RWPE2 (cell line): ENCODE data around the gene GRIP1.

Source experiments
- ATAC-seq: fragments of 200-7000 bp; cut with Tn5 transposase; 3 replicates; pipeline ENCODE4 v1.9.1; 2021; ENCODE audit warnings: low read depth
- DNase-seq: peaks from one replicate; pipeline ENCODE4 v3.0.0-alpha.2; 2020; ENCODE audit warnings: low spot score
- H3K27ac ChIP-seq: fragments of 450-650 bp; 2 replicates; pipeline ENCODE4 v1.5.1; 2017; ENCODE audit warnings: mild to moderate bottlenecking; ENCODE audit not compliant: poor library complexity, severe bottlenecking
- H3K27me3 ChIP-seq: fragments of 250-450 bp; sonication (Bioruptor Pico); 2 replicates; pipeline ENCODE4 v1.5.1; 2021; ENCODE audit warnings: mild to moderate bottlenecking, moderate library complexity; ENCODE audit not compliant: insufficient read depth, poor library complexity, severe bottlenecking
- H3K36me3 ChIP-seq: fragments of 250-450 bp; sonication (Bioruptor Pico); 2 replicates; pipeline ENCODE4 v1.5.1; 2020; ENCODE audit warnings: low read depth, mild to moderate bottlenecking, moderate library complexity
- H3K4me1 ChIP-seq: fragments of 250-450 bp; sonication (Bioruptor Pico); 2 replicates; pipeline ENCODE4 v1.5.1; 2021; ENCODE audit warnings: mild to moderate bottlenecking, moderate library complexity; ENCODE audit not compliant: insufficient read depth, poor library complexity, severe bottlenecking
- H3K4me3 ChIP-seq: fragments of 250-450 bp; sonication (Bioruptor Pico); 2 replicates; pipeline ENCODE4 v1.5.1; 2021; ENCODE audit warnings: mild to moderate bottlenecking, moderate library complexity; ENCODE audit not compliant: severe bottlenecking
- H3K9me3 ChIP-seq: fragments of 250-450 bp; sonication (Bioruptor Pico); 2 replicates; pipeline ENCODE4 v1.5.1; 2021; ENCODE audit warnings: mild to moderate bottlenecking, moderate library complexity; ENCODE audit not compliant: severe bottlenecking
- CTCF ChIP-seq: fragments of 450-650 bp; IDR thresholded peaks from one replicate; pipeline ENCODE4 v1.5.1; 2017; ENCODE audit warnings: mild to moderate bottlenecking, moderate library complexity; ENCODE audit not compliant: poor library complexity, severe bottlenecking

Gene GRIP1

GRCh38 chr12:66497008-66497897, 181.6 kb downstream of the GRIP1 start:
- H3K4me1 ChIP-seq = no peaks in the 10 kb centered on the region
- H3K27me3 ChIP-seq = no peaks in the 10 kb centered on the region
- no peaks in the 10 kb centered on the region for H3K9me3 ChIP-seq
- no peak overlapping the region for H3K27ac ChIP-seq
- no peak for ATAC-seq
- no peaks in the 10 kb centered on the region for H3K36me3 ChIP-seq
- TF ChIP-seq CTCF = no peak
- H3K4me3 ChIP-seq = no peak overlapping the region
- DNase-seq = no peak

DNA sequence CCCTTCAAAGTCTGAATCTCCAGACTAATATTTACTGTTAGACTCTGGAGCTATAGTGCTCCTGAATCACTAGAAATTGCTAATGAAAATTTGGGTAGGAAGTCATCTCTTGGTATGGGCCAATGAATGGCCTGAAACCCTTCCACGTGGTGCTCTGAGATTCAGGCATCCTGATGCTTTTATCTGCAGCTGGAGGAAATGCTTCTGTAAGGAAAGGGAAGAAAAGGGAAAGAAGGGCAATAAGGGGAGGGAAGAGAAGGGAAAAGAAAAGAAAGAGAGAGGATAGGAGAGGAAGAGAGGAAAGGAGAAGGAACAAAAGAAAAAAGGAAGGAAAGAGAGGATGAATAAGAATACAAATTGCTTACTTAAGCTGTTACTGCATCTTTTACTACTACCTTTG, 182.3 kb downstream of the GRIP1 start:
- TF ChIP-seq CTCF = no peak
- Histone ChIP-seq H3K27ac (no peak overlapping the region), H3K9me3 (no peaks in the 10 kb centered on the region), H3K36me3 (no peaks in the 10 kb centered on the region), H3K4me1 (no peaks in the 10 kb centered on the region), H3K27me3 (no peaks in the 10 kb centered on the region), H3K4me3 (no peak overlapping the region)
- no peak for ATAC-seq
- DNase-seq = no peak

- no peaks in the 10 kb centered on the region for H3K36me3 ChIP-seq
- H3K27me3 ChIP-seq = no peaks in the 10 kb centered on the region
- H3K4me1 ChIP-seq = no peaks in the 10 kb centered on the region
- no peak overlapping the region for H3K27ac ChIP-seq
- H3K9me3 ChIP-seq = no peaks in the 10 kb centered on the region
- ATAC-seq (no peak), DNase-seq (no peak)
- TF ChIP-seq CTCF = no peak
- no peak overlapping the region for H3K4me3 ChIP-seq
Observed at GRCh38 chr12:66495709-66496108, 183.2 kb downstream of the GRIP1 start.

DNA sequence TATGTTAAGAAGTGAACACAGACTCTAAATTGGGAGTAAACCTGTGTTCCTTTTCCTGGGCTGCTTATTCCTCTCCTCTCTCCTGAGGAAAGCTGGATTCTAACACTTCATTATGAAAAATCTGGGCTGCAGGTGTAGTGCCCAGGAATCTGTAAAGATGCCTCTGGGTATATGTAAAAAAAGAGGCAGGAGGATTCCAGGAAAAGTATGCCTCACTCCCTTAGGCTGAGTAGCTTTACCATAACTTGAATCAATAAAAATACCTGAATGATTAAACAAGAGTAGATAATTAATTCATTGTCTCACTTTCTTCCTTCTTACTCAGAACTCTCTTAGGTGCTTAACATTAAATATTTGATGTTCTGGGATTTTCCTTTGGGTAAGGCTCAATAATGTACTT, 185.1 kb downstream of the GRIP1 start:
- ATAC-seq (no peak), DNase-seq (no peak)
- Histone ChIP-seq H3K4me1 (no peaks in the 10 kb centered on the region), H3K27me3 (peaks cover 4% of the 10 kb centered on the region), H3K27ac (no peak overlapping the region), H3K36me3 (no peaks in the 10 kb centered on the region), H3K4me3 (no peak overlapping the region), H3K9me3 (no peaks in the 10 kb centered on the region)
- TF ChIP-seq CTCF = no peak

GRCh38 chr12:66491853-66492252, 187.0 kb downstream of the GRIP1 start:
- no peak for TF ChIP-seq CTCF
- no peak overlapping the region for H3K27ac ChIP-seq
- DNase-seq = no peak
- H3K36me3 ChIP-seq = no peaks in the 10 kb centered on the region
- H3K4me1 ChIP-seq = no peaks in the 10 kb centered on the region
- no peaks in the 10 kb centered on the region for H3K9me3 ChIP-seq
- no peak overlapping the region for H3K4me3 ChIP-seq
- ATAC-seq = no peak
- peaks cover 4% of the 10 kb centered on the region for H3K27me3 ChIP-seq
